Measurements from ENCODE around the gene COL18A1. TPM values are rescaled to one million over a fixed set of nuclear protein-coding genes. Genes with fewer than 3 reads are reported as not detected.
A peak's percentile ranks its signal among the peaks of the same experiment; 100 is the strongest.

The COL18A1 gene
- total RNA-seq, 1 donor from 2014 or later: 52.6 TPM

DNA sequence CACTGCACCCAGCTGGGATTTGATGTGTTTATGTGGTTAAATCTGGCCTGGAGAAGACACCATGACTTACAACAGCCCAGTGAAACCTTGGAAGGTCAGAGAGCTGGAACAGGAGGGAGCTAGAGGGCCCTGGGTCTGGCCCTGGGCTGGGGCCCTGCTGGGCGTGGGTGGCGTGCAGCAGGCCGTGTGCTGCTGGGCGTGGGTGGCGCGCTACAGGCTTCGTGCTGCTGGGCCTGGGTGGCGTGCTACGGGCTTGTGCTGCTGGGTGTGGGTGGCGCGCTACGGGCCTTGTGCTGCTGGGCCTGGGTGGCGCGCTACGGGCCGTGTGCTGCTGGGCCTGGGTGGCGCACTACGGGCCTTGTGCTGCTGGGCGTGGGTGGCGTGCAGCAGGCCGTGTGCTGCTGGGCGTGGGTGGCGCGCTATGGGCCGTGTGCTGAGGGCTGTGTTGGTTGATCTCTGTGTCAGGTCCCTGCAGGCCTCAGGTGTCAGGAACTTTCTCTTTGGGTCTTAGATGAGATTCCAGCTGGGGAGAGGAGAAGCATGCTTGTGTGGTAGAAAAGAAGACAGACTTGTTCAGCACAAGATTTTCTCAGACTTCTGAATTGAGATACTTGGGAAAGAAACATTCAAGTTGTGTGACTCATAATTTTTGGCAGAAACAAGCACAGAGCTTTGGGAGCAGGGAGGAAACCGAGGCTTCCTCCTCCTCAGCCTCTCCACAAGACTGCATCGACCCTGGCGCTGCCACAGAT, 66.0 kb downstream of the COL18A1 start:
- no peaks in the 10 kb centered on the region for H3K9me3 Mint-ChIP-seq
- TF ChIP-seq, protein P1, sequence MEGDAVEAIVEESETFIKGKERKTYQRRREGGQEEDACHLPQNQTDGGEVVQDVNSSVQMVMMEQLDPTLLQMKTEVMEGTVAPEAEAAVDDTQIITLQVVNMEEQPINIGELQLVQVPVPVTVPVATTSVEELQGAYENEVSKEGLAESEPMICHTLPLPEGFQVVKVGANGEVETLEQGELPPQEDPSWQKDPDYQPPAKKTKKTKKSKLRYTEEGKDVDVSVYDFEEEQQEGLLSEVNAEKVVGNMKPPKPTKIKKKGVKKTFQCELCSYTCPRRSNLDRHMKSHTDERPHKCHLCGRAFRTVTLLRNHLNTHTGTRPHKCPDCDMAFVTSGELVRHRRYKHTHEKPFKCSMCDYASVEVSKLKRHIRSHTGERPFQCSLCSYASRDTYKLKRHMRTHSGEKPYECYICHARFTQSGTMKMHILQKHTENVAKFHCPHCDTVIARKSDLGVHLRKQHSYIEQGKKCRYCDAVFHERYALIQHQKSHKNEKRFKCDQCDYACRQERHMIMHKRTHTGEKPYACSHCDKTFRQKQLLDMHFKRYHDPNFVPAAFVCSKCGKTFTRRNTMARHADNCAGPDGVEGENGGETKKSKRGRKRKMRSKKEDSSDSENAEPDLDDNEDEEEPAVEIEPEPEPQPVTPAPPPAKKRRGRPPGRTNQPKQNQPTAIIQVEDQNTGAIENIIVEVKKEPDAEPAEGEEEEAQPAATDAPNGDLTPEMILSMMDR (IDR thresholded peaks at IDR 0.05): no peak
- TF ChIP-seq EZH2 (IDR thresholded peaks at IDR 0.05): no peak
- TF ChIP-seq EZH2phosphoT487 (IDR thresholded peaks at IDR 0.05): no peak
- H3K79me2 ChIP-seq (ENCODE audit: low read depth): peaks cover 42% of the 10 kb centered on the region
- no peak overlapping the region for H3K27ac ChIP-seq
- no peak overlapping the region for H3K4me3 ChIP-seq
- H3K27ac Mint-ChIP-seq: no peak overlapping the region
- H3F3A ChIP-seq (ENCODE audit: low read depth): peaks cover 26% of the 10 kb centered on the region
- no peak overlapping the region for H3K4me2 ChIP-seq
- peaks cover 74% of the 10 kb centered on the region for H4K20me1 ChIP-seq (ENCODE audit: low read depth)
- peaks cover 25% of the 10 kb centered on the region for H3K4me1 Mint-ChIP-seq
- H3K9me3 ChIP-seq (ENCODE audit: low read depth): no peaks in the 10 kb centered on the region
- no peak overlapping the region for H3K9ac ChIP-seq
- peaks cover 30% of the 10 kb centered on the region for H3K4me1 ChIP-seq
- no peak overlapping the region for H2AFZ ChIP-seq (replicated peaks)
- no peak for DNase-seq (ENCODE audit: low spot score)
- no peaks in the 10 kb centered on the region for H3K27me3 ChIP-seq
- peaks cover 5% of the 10 kb centered on the region for H3K36me3 Mint-ChIP-seq
- peak overlapping the region; percentile 58 for H3K4me3 Mint-ChIP-seq
- no peaks in the 10 kb centered on the region for H3K36me3 ChIP-seq
- H3K27me3 Mint-ChIP-seq (ENCODE audit: insufficient read depth, low read depth): peaks cover 4% of the 10 kb centered on the region

DNA sequence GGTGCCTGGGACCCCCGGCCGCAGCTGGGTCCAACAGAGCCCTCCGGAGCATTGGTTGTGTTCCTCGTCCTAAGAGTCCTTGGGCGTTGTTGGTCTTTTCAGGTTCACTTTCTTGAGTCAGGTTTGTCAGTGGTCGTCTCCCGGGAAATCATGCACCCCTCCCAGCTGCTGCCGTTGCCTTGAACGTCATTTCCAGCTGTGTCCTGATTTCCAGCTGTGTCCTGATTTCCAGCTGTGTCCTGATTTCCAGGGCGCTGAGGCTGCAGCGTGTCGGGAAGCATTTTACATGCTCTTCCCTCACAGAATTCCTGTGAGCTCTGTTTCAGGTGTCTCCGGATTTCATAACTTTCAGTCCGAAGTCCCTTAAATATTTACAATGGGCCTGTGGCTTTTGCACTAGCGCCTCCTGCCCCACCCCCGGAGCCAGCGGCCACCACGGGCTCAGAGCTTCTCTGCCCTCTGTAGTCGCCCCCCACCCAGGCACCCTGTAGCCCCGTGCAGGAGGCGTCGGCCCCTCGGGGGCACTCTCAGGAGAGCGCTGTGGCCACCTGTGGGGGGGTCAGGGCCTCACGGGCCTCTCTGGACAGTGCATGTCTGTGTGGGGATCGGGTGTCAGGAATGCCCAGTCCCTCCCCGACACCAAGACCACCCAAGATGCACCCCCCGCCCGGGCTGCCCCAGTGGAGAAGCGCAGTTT, 66.7 kb downstream of the COL18A1 start:
- Histone ChIP-seq H3K4me2 (peak overlapping the region; percentile 22), H3K27me3 (no peaks in the 10 kb centered on the region), H3K9me3 (ENCODE audit: low read depth) (no peaks in the 10 kb centered on the region), H3K9ac (no peak overlapping the region), H3K79me2 (ENCODE audit: low read depth) (peaks cover 37% of the 10 kb centered on the region), H2AFZ (replicated peaks) (no peak overlapping the region), H3K27ac (no peak overlapping the region), H3K4me1 (peaks cover 30% of the 10 kb centered on the region), H3K36me3 (no peaks in the 10 kb centered on the region), H4K20me1 (ENCODE audit: low read depth) (peaks cover 67% of the 10 kb centered on the region), H3F3A (ENCODE audit: low read depth) (peaks cover 26% of the 10 kb centered on the region), H3K4me3 (no peak overlapping the region)
- no peak for TF ChIP-seq EZH2 (IDR thresholded peaks at IDR 0.05)
- no peak for TF ChIP-seq EZH2phosphoT487 (IDR thresholded peaks at IDR 0.05)
- TF ChIP-seq, protein P1 (IDR thresholded peaks at IDR 0.05): no peak
- Mint-ChIP-seq H3K4me3 (no peak overlapping the region), H3K4me1 (peaks cover 28% of the 10 kb centered on the region), H3K9me3 (no peaks in the 10 kb centered on the region), H3K27ac (no peak overlapping the region), H3K36me3 (peaks cover 8% of the 10 kb centered on the region), H3K27me3 (ENCODE audit: insufficient read depth, low read depth) (peaks cover 4% of the 10 kb centered on the region)
- DNase-seq (ENCODE audit: low spot score): peak; percentile 33

DNA sequence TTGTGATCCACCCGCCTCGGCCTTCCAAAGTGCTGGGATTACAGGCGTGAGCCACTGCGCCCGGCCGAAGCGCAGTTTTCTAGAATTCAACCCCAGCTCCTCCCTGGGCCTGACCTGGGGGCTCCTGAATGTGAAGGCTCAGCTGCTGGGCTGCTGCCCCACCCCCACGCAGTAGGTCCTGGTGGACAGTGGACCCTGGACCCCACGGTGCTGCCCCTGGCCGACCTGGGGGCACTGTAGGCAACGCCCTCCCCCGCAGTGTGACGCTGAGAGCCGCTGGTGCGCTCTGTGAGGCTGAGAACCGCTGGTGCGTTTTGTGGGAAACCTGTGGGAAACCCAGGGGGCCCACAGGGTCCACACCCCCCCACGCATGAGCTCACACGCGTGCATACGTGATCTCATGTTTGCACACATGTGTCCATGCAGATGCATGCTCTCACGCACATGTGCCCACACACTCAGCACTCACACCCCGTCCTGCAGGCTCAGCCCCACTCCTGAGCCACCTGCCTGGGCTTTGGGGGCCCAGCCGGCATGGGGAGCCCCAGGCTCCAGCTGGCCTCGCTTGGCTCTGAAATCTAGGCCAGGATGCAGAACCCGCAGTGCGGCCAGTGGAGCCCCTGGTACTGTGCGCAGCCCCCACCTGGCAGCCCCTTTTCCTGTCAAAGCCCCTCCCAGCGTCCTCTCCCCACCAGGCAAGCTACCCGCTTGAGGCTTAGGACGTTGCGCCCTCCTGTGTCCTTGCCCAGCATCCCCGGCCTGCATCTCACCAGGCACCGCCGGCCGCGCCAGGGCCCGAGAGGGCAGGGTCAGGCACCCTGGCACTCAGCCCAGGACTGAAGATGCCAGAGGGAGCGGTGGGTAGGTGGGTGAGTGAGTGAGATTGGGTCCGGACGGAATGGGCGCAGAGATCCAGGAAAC, 67.7 kb downstream of the COL18A1 start:
- Histone ChIP-seq H3K9me3 (ENCODE audit: low read depth) (no peaks in the 10 kb centered on the region), H3K4me3 (no peak overlapping the region), H2AFZ (replicated peaks) (no peak overlapping the region), H4K20me1 (ENCODE audit: low read depth) (peaks cover 58% of the 10 kb centered on the region), H3F3A (ENCODE audit: low read depth) (peaks cover 26% of the 10 kb centered on the region), H3K9ac (no peak overlapping the region), H3K79me2 (ENCODE audit: low read depth) (peaks cover 37% of the 10 kb centered on the region), H3K27ac (no peak overlapping the region), H3K4me2 (no peak overlapping the region), H3K27me3 (no peaks in the 10 kb centered on the region), H3K4me1 (peaks cover 30% of the 10 kb centered on the region), H3K36me3 (no peaks in the 10 kb centered on the region)
- H3K9me3 Mint-ChIP-seq: no peaks in the 10 kb centered on the region
- no peak for TF ChIP-seq EZH2 (IDR thresholded peaks at IDR 0.05)
- TF ChIP-seq, protein P1 (IDR thresholded peaks at IDR 0.05): no peak
- no peak for TF ChIP-seq EZH2phosphoT487 (IDR thresholded peaks at IDR 0.05)
- H3K27me3 Mint-ChIP-seq (ENCODE audit: insufficient read depth, low read depth): peaks cover 4% of the 10 kb centered on the region
- no peak overlapping the region for H3K4me3 Mint-ChIP-seq
- H3K4me1 Mint-ChIP-seq: peaks cover 28% of the 10 kb centered on the region
- no peak overlapping the region for H3K27ac Mint-ChIP-seq
- DNase-seq (ENCODE audit: low spot score): no peak
- peaks cover 9% of the 10 kb centered on the region for H3K36me3 Mint-ChIP-seq
